Epithelial cell of proximal tubule (primary cell): ENCODE data around the gene SPECC1L. TPM values are rescaled to one million over a fixed set of nuclear protein-coding genes. Genes with fewer than 3 reads are reported as not detected.

ENCODE experiments used
- DNase-seq: peaks from one replicate; pipeline ENCODE4 v3.0.0-alpha.2; 2011; ENCODE audit warnings: low read depth
- H3K4me3 ChIP-seq: 2 replicates; pipeline ENCODE4 v1.5.1; 2011; ENCODE audit warnings: low read depth, mild to moderate bottlenecking, low read length
- total RNA-seq: library from RNA; depleted of rRNA; stranded (reverse); fragments of >200 nt; gene quantifications from 2 replicates; pipeline ENCODE4 v1.2.3, GENCODE V29; 2015
- TF ChIP-seq, protein P1 (sequence below): conservative IDR thresholded peaks from 2 replicates; pipeline ENCODE4 v1.5.1; 2012; ENCODE audit warnings: low read depth, mild to moderate bottlenecking, low read length

SPECC1L gene
- total RNA-seq, 1 donor from 2014 or later = 22.7 TPM

- H3K4me3 ChIP-seq = no peak overlapping the region
- TF ChIP-seq, protein P1, sequence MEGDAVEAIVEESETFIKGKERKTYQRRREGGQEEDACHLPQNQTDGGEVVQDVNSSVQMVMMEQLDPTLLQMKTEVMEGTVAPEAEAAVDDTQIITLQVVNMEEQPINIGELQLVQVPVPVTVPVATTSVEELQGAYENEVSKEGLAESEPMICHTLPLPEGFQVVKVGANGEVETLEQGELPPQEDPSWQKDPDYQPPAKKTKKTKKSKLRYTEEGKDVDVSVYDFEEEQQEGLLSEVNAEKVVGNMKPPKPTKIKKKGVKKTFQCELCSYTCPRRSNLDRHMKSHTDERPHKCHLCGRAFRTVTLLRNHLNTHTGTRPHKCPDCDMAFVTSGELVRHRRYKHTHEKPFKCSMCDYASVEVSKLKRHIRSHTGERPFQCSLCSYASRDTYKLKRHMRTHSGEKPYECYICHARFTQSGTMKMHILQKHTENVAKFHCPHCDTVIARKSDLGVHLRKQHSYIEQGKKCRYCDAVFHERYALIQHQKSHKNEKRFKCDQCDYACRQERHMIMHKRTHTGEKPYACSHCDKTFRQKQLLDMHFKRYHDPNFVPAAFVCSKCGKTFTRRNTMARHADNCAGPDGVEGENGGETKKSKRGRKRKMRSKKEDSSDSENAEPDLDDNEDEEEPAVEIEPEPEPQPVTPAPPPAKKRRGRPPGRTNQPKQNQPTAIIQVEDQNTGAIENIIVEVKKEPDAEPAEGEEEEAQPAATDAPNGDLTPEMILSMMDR = no peak
- DNase-seq = no peak
Observed at GRCh38 chr22:24339452-24339747, 68.8 kb downstream of the SPECC1L start.

DNA sequence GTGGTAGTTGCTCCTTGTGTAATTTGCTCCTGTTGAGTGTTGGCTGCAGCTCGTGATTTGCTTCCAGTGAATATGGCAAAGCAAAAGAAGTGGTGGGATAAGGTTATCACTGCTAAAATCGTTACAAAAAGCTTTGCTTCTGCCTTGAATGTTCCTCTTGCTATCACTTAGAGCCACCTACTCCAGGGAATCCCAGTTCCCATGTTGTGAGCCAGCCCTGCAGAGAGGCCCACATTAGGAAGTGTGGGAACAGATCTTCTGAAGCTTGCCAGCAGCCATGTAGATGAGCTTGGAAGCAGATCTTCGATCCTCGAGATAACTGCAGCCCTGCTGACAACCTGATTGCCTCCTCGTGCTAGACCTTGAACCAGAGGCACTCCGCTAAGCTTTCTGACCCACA lies 71.0 kb downstream of the SPECC1L start:
- TF ChIP-seq, protein P1 = no peak
- DNase-seq = no peak
- no peak overlapping the region for H3K4me3 ChIP-seq

- TF ChIP-seq, protein P1 = no peak
- H3K4me3 ChIP-seq = no peak overlapping the region
- no peak for DNase-seq
Observed at GRCh38 chr22:24350627-24351026, 80.0 kb downstream of the SPECC1L start.

DNA sequence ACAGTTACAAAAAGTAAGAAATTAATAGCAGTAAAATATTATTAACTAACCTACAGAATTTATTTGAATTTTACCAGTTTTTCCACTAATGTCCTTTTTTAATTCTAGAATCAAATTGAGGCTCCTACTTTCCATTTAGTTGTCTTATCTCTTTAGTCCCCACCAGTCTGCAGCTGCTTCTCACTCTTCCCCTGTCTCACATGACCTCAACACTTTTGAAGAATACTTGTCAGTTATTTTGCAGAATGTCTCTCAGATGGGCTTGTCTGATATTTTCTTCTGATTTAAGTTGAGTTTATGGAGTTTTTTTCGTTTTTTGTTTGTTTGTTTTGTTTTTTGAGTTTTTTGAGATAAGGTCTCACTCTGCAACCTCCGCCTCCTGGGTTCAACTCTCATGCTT lies 82.5 kb downstream of the SPECC1L start:
- TF ChIP-seq, protein P1 = no peak
- H3K4me3 ChIP-seq = no peak overlapping the region
- DNase-seq = no peak

DNA sequence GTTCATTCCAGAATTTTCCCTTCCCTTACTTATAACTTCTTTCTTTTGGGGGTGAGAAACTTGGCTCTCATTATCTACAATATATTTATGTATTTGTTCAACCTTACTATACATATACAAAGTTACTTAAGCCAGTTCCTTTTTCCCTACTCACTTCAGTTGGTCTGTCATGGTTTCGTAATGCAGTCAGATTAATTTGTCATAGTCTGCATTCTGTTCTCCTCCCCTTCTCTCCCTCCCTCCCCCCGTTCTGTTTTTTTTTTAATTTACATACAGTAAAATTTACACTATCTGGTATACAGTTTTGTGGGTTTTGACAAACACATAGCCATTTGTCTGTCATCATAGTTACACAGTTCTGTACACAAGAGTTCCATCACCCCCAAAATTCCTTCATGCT lies 84.9 kb downstream of the SPECC1L start:
- TF ChIP-seq, protein P1 = no peak
- H3K4me3 ChIP-seq = no peak overlapping the region
- DNase-seq = no peak

DNA sequence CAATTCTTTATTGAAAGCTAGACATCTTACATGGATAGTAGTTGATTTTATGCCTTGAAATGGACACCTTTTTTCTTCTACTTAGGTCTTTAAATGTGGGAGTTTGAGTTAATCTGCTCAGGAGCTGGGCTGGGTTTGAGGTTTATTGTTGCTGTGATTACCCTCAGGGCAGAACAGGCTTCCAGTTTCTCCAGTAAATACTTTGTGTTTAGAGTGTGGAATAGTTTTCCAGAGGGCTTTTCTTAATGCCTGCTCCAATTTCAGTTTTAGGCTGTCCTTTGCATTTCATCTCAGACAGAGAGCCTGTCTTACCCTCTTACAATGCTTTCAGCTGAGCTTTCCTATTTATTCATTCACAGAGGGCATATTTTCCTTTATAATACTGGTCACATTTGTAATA lies 86.9 kb downstream of the SPECC1L start:
- H3K4me3 ChIP-seq = no peak overlapping the region
- DNase-seq = no peak
- TF ChIP-seq, protein P1 = no peak

GRCh38 chr22:24358105-24358836 lies 87.6 kb downstream of the SPECC1L start:
- TF ChIP-seq, protein P1 = no peak
- DNase-seq = no peak
- no peak overlapping the region for H3K4me3 ChIP-seq
